KBM-7 (cell line): ENCODE measurements around the gene FBXL16.
"Not testable (repeated sequence)": the region's sequence is repeated elsewhere in the genome, so short reads cannot be mapped to it uniquely, and the experiment has no call there.

Source experiments
- DNase-seq: peaks from one replicate; pipeline ENCODE4 v3.0.0-alpha.2; 2015
- in situ Hi-C: fragments of 300-500 bp; cut with MboI; formaldehyde crosslinking; loops from 2 replicates; pipeline ENCODE4 v1.14.3; 2020; ENCODE audit warnings: low sequenced_read_pairs, low pct_unique_long_range_greater_than_20kb, mixed read lengths

FBXL16 gene, protein sequence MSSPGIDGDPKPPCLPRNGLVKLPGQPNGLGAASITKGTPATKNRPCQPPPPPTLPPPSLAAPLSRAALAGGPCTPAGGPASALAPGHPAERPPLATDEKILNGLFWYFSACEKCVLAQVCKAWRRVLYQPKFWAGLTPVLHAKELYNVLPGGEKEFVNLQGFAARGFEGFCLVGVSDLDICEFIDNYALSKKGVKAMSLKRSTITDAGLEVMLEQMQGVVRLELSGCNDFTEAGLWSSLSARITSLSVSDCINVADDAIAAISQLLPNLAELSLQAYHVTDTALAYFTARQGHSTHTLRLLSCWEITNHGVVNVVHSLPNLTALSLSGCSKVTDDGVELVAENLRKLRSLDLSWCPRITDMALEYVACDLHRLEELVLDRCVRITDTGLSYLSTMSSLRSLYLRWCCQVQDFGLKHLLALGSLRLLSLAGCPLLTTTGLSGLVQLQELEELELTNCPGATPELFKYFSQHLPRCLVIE

DNA sequence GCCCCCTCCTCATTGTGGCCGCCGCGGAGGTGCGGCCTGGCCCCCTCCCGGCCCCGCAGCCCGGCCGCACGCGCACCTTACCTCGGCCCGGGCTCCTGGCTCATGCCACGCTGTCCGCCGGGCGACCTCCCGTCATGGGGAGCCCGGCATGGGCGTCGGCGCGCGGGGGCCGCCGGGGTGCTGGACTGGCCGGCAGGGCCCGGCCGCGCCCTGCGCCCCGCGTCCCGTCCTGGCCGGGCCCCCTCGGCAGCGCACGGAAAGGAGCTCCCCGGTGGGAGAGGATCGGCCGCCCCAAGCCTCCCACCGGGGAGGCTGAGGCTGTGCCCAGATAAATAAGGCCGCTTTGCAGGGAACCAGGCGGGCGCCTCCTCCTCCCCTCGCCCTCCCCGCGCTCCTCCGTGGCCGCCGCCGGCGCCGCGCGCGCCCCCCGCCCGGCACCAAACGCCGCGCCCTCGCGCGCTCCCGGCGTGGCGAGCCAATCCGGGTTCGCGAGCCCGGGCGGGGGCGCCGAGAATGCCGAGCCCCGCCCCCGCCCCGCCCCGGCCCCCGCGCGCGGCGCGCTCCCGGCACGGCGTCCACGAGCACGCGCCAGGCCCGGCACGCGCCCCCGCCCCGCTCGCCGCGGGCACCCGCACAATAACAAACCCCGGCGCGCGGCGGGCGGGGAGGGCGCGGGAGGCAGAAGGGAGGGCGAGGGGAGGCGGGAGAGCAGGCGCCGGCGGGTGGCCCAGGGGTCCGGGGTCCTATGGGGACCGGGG is at the start of gene FBXL16:
FBXL16 (minus strand) TSS at position 371 of the 758 bp plus-strand sequence. CDS start 8,396 bp downstream, outside the sequence.
- no peak for DNase-seq

DNA sequence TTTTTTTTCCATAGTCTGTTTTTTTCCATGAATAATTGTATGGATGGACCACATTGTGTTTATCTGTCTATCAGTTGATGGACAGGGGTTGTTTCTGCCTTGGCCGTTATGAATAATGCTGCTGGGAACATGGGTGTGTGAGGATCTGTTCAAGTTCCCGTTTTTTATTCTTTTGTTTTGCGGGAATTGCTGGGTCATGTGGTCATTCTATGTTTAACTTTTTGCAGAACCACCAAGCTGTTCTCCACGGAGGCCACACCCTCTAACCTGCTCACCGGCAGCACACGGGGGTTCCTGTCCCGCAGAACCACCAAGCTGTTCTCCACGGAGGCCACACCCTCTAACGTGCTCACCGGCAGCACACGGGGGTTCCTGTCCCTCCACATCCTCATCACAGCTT is 49.1 kb upstream of the FBXL16 start:
- DNase-seq = peak; percentile 84
- in situ Hi-C loops = no loop called here

More for the DNA sequence above, at the start of gene FBXL16:
- in situ Hi-C loops = no loop called here

GRCh38 chr16:754121-754607 is 48.6 kb upstream of the FBXL16 start:
- DNase-seq, in situ Hi-C loops: not testable (repeated sequence)

DNA sequence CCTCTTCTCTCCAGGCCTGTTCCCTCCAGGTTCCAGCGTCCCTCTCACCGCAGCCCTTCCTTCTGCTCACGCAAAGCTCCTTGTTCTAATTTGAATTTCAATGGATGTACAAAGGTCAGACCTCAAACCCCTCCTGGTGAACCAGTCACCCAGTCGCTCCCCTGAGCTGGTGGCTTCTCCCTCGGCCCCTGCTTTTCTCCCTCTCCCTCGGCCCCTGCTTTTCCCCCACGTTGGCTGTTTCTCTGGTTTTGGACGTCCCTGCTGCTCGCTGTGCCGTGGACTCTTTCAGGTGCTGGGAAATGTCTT is 46.4 kb upstream of the FBXL16 start:
- no peak for DNase-seq
- in situ Hi-C loops = no loop called here

GRCh38 chr16:751152-752006 is 45.8 kb upstream of the FBXL16 start:
- in situ Hi-C loops = no loop called here
- DNase-seq = no peak

DNA sequence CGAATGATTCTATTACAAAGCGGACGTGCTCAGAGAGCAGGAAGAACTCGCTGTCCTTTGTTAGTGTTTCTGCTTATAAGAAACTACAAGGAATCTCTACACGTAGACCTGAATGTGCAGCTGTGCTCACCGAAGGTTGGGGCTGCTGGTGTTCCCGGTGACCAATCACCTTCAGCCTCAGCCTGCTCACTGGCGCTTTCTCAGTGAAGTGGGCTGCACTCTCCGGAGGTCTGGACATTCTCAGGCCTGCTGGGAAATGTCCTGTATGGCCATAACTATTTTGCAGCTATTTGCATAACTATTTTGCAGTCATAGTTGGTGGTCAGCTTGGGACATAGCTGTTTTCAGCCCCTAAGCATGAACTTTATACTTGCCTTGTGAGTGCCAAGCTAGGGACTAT is 44.9 kb upstream of the FBXL16 start:
- in situ Hi-C loops = no loop called here

DNA sequence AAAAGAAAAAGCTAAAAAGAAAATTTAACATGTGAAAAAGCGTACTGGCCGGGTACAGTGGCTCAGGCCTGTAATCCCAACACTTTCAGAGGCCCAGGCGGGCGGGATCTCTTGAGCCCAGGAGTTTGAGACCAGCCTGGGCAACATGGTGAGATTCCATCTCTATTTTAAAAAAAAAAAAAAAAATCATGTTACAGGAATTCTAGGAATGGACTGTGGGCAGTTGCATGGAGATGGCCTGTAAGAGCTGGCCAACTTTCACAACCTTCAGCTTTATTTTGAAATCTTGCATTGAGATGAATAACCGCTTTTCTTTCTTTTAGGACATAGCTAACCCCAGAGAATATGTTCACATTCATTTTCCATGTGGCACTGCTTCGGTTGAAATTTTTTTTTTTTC is 43.4 kb upstream of the FBXL16 start:
- DNase-seq = no peak
- in situ Hi-C loops = no loop called here

More for the DNA sequence above, 44.9 kb upstream of the FBXL16 start:
- DNase-seq = no peak

DNA sequence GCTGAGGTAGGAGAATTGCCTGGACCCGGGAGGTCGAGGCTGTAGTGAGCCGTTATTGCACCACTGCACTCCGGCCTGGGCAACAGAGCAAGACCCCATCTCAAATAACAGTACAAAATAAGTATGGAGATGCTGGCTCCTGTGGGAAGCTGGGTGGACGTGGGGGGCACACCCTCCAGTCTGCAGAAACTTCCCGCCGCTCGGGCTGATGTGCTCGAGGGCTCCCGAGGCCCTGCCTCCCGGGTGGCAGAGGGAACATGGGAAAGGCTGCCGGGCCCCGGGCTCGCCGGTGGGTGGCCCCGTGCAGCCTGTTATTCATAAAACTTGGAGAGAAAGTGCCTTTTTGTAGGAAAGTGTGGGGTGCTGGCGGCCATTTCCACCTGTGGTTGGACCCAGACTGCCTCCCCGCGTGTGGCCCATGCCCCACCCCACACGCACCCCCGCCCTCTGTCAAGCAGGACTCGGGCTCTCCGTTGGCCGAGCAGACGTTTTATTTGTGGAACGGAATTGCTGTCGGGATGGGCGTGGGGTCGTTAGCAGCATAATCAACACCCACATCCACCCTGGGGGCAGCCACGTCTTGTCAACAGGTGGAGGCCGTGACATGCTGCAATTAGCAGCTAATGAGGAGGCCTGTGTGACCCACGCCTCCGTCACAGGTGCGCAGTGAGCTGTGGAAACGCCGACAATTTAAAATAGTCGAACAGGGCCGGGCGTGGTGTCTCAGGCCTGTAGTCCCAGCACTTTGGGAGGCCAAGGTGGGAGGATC is 42.6 kb upstream of the FBXL16 start:
- in situ Hi-C loops = no loop called here
- no peak for DNase-seq

- in situ Hi-C loops = no loop called here
- DNase-seq = no peak
Measured at GRCh38 chr16:746637-747036, 41.0 kb upstream of the FBXL16 start.

- no peak for DNase-seq
- in situ Hi-C loops = no loop called here
Measured at GRCh38 chr16:745739-746138, 40.1 kb upstream of the FBXL16 start.

DNA sequence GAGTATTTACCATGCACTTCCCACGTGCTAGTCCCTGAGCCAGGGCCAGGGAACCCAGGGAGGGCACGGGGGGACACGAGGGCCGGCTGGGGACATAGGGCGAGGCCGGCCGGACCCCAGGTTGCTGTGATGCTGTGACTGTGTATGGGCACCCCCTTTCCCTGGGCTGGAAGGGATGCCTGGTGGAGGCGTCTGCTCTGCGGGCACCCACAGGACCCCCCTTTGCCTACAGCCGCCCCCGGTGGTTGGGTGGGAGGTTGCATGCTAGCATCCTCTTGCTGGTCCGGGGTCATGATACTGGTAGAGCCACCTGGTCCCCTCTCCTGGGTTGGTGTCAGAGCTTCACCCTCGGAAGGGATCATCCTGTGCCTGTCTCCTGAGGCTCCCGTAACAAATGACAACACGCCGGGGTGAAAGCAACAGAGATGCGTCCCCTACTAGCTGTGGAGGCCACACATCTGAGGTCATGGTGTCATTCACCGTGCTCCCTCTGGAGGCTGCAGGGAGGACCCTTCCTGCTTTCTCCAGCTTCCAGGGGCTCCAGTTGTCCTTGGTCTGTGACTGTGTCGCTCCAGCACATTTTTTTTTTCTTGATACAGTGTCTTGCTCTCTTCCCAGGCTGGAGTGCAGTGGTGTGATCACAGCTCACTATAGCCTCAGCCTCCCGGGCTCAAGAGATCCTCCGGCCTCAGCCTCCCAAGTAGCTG is 38.3 kb upstream of the FBXL16 start:
- no peak for DNase-seq
- in situ Hi-C loops = no loop called here

- DNase-seq, in situ Hi-C loops: not testable (repeated sequence)
Measured at GRCh38 chr16:742894-743293, 37.3 kb upstream of the FBXL16 start.

- no peak for DNase-seq
- in situ Hi-C loops = no loop called here
Measured at GRCh38 chr16:741986-742629, 36.5 kb upstream of the FBXL16 start.

DNA sequence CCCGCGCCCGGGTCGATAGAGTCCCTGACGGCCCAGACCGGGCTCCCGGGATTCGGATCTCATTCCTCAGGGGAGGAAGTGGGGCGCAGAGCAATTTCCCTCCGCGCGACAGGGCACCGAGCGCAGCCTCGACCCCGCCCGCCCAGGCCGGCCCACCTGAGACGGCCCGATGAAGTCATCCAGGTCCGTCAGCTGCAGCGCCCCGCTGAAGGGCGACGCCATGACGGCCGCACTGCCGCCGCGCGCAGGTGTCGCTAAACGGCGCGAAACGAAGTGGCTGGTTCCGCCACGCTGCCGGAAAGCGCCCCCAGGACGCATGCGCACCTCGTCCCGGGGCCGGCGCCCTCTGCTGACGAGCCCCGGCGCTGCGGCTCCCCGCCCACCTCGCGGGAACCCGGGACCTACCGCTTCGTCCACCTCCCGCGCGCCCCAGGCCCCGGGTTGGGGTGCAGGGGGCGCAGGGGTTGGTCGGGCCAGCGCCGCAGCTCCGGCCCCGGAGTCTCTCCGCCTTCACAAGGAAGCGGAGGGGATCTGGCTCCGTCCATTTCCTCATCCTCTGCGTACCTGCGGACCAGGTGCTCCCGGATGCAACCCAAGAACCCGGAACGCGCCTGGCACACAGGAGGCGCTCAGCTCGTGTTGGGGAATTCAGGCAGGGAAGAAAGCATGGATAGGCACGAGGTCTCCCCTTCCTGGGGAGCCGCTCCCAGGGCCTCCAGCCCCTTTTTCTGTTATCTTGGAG is 35.3 kb upstream of the FBXL16 start, which contains the start of gene CIAO3:
CIAO3 (minus strand) TSS at position 234 of the 742 bp plus-strand sequence; CDS start at position 222, 12 bp downstream.
- DNase-seq = peak; percentile 89
- in situ Hi-C loops = no loop called here

GRCh38 chr16:740459-740763 is 34.8 kb upstream of the FBXL16 start:
- no peak for DNase-seq
- in situ Hi-C loops = no loop called here

GRCh38 chr16:739560-740458 is 34.2 kb upstream of the FBXL16 start:
- in situ Hi-C loops = no loop called here
- DNase-seq = no peak
